Type B pancreatic cell (in vitro differentiated cells): ENCODE data around the gene ABCA2. TPM values are rescaled to one million over a fixed set of nuclear protein-coding genes. Genes with fewer than 3 reads are reported as not detected.

ENCODE experiments used
- DNase-seq: peaks from one replicate; pipeline ENCODE4 v3.0.0; 2021; ENCODE audit warnings: mixed read lengths; ENCODE audit not compliant: unreplicated experiment; ENCODE audit errors: extremely low spot score
- H3K27ac Mint-ChIP-seq: 2 replicates; pipeline ENCODE4 v1.8.0; 2021; ENCODE audit warnings: mild to moderate bottlenecking, mixed read lengths
- H3K27me3 Mint-ChIP-seq: 2 replicates; pipeline ENCODE4 v1.8.0; 2021; ENCODE audit warnings: mixed read lengths
- H3K36me3 Mint-ChIP-seq: 2 replicates; pipeline ENCODE4 v1.8.0; 2021; ENCODE audit warnings: mixed read lengths
- H3K4me1 Mint-ChIP-seq: one replicate; pipeline ENCODE4 v1.8.0; 2021; ENCODE audit warnings: mixed read lengths; ENCODE audit not compliant: unreplicated experiment
- H3K4me3 Mint-ChIP-seq: 2 replicates; pipeline ENCODE4 v1.8.0; 2021; ENCODE audit warnings: mild to moderate bottlenecking, mixed read lengths
- H3K9me3 Mint-ChIP-seq: 2 replicates; pipeline ENCODE4 v1.8.0; 2021; ENCODE audit warnings: mixed read lengths
- CTCF ChIP-seq: fragments of 200-600 bp; sonication (generic); conservative IDR thresholded peaks from 2 replicates; pipeline ENCODE4 v1.5.0; 2021; ENCODE audit warnings: antibody characterized with exemption, mild to moderate bottlenecking
- total RNA-seq: library from RNA; stranded (reverse); gene quantifications from 2 replicates; pipeline ENCODE4 v1.2.1, GENCODE V29; 2021; ENCODE audit warnings: low replicate concordance

ABCA2 gene
- total RNA-seq, 1 donor from 2014 or later, result 44.7 TPM

GRCh38 chr9:136958898-136959850 is 68.9 kb downstream of the ABCA2 start:
- no peaks in the 10 kb centered on the region for H3K36me3 Mint-ChIP-seq
- H3K4me3 Mint-ChIP-seq, result no peak overlapping the region
- H3K27ac Mint-ChIP-seq, result no peak overlapping the region
- no peaks in the 10 kb centered on the region for H3K27me3 Mint-ChIP-seq
- no peak for DNase-seq
- TF ChIP-seq CTCF, result no peak
- no peaks in the 10 kb centered on the region for H3K9me3 Mint-ChIP-seq
- no peaks in the 10 kb centered on the region for H3K4me1 Mint-ChIP-seq

DNA sequence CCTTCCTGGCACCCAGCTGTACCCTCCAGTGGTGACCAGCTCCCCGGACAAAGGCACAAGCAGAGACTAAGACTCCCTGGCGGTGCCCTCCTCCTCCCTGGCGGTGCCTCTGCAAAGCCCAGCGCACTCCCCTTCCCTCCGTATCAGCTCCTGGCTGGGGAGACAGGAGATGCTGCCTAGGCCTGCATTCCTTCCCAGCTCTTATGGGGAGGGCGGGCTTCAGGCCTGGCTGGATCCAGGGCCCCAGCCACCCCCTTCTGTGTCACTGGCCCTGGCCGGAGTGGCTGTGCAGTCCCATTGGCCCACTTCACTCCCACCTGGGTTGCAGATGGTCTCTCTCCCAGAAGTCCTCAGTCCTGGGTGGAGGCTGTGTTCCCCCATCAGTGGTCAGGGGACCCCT is 69.6 kb downstream of the ABCA2 start:
- DNase-seq, result no peak
- no peaks in the 10 kb centered on the region for H3K27me3 Mint-ChIP-seq
- H3K4me3 Mint-ChIP-seq, result no peak overlapping the region
- no peak for TF ChIP-seq CTCF
- no peaks in the 10 kb centered on the region for H3K9me3 Mint-ChIP-seq
- H3K27ac Mint-ChIP-seq, result no peak overlapping the region
- no peaks in the 10 kb centered on the region for H3K4me1 Mint-ChIP-seq
- H3K36me3 Mint-ChIP-seq, result no peaks in the 10 kb centered on the region

DNA sequence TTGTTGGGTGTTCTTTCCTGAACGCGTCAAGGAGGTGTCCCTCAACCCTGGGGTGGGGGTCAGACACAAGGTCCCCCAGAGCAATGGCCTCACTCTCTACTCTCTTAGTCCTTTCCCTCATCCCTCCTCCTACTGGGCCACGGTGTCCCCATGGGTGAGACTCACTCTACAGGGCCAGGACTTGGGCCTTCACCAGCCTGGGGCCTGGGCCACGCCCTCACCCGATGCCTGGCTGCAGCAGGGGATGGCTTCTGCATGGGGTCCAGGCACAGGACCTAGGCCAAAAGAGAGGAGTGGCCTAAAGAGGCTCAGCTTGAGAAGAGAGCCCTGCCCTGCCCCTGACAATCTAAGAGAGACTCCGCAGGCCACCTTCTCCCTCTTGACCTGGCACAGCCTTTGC is 70.1 kb downstream of the ABCA2 start:
- H3K27ac Mint-ChIP-seq, result no peak overlapping the region
- DNase-seq, result no peak
- H3K4me3 Mint-ChIP-seq, result no peak overlapping the region
- no peaks in the 10 kb centered on the region for H3K9me3 Mint-ChIP-seq
- no peak for TF ChIP-seq CTCF
- no peaks in the 10 kb centered on the region for H3K27me3 Mint-ChIP-seq
- H3K4me1 Mint-ChIP-seq, result no peaks in the 10 kb centered on the region
- H3K36me3 Mint-ChIP-seq, result no peaks in the 10 kb centered on the region

- no peaks in the 10 kb centered on the region for H3K36me3 Mint-ChIP-seq
- H3K27ac Mint-ChIP-seq, result no peak overlapping the region
- H3K4me1 Mint-ChIP-seq, result no peaks in the 10 kb centered on the region
- no peaks in the 10 kb centered on the region for H3K27me3 Mint-ChIP-seq
- no peaks in the 10 kb centered on the region for H3K9me3 Mint-ChIP-seq
- DNase-seq, result no peak
- no peak overlapping the region for H3K4me3 Mint-ChIP-seq
- TF ChIP-seq CTCF, result no peak
Observed at GRCh38 chr9:136957461-136957860, 70.6 kb downstream of the ABCA2 start.

Other genes with a start within 250 kb of the ABCA2 start
- 62.3 and 98.6 TPM in 2 replicates for gene TMEM141, start 236.9 kb downstream of the ABCA2 start, total RNA-seq
- gene CCDC183, start 231.9 kb downstream of the ABCA2 start, total RNA-seq, result 2.9 and 6.1 TPM in 2 replicates
- gene RABL6, start 220.3 kb downstream of the ABCA2 start, total RNA-seq, result 94.2 and 112 TPM in 2 replicates
- gene AJM1, start 185.8 kb downstream of the ABCA2 start, total RNA-seq, result 3.2 and 3.6 TPM in 2 replicates
- 176 and 199 TPM in 2 replicates for gene PHPT1, start 178.8 kb downstream of the ABCA2 start, total RNA-seq
- gene MAMDC4, start 175.9 kb downstream of the ABCA2 start, total RNA-seq, result 18.4 and 29.1 TPM in 2 replicates
- gene EDF1, start 161.9 kb downstream of the ABCA2 start, total RNA-seq, result 324 and 342 TPM in 2 replicates
- 19.4 and 22.3 TPM in 2 replicates for gene TRAF2, start 141.7 kb downstream of the ABCA2 start, total RNA-seq
- gene FBXW5, start 83.5 kb downstream of the ABCA2 start, total RNA-seq, result 82.8 and 110 TPM in 2 replicates
- 2.8 and 4.1 TPM in 2 replicates for gene C8G, start 83.0 kb downstream of the ABCA2 start, total RNA-seq
- 7.9 and 8.3 TPM in 2 replicates for gene LCN12, start 76.0 kb downstream of the ABCA2 start, total RNA-seq
- 1.4 and 1.7 TPM in 2 replicates for gene PTGDS, start 50.7 kb downstream of the ABCA2 start, total RNA-seq
- gene LCNL1, start 45.2 kb downstream of the ABCA2 start, total RNA-seq, result not detected in 2 replicates
- gene PAXX, start 35.8 kb downstream of the ABCA2 start, total RNA-seq, result 63.4 and 100 TPM in 2 replicates
- gene CLIC3, start 31.7 kb downstream of the ABCA2 start, total RNA-seq, result 38.6 and 63.3 TPM in 2 replicates
- not detected in 2 replicates for gene FUT7, start 3.9 kb upstream of the ABCA2 start, total RNA-seq
- gene NPDC1, start 17.9 kb upstream of the ABCA2 start, total RNA-seq, result 68.0 and 70.3 TPM in 2 replicates
- gene ENTPD2, start 25.8 kb upstream of the ABCA2 start, total RNA-seq, result 3.3 and 6.4 TPM in 2 replicates
- gene SAPCD2, start 42.3 kb upstream of the ABCA2 start, total RNA-seq, result 19.1 and 21.9 TPM in 2 replicates
- 3.4 and 5.4 TPM in 2 replicates for gene UAP1L1, start 49.3 kb upstream of the ABCA2 start, total RNA-seq
- gene MAN1B1, start 58.7 kb upstream of the ABCA2 start, total RNA-seq, result 50.3 and 58.9 TPM in 2 replicates
- 86.5 and 86.7 TPM in 2 replicates for gene DPP7, start 86.5 kb upstream of the ABCA2 start, total RNA-seq
- gene GRIN1, start 110.9 kb upstream of the ABCA2 start, total RNA-seq, result 0.29 and 0.94 TPM in 2 replicates
- 0.77 and 1.4 TPM in 2 replicates for gene LRRC26, start 141.8 kb upstream of the ABCA2 start, total RNA-seq
- gene TMEM210, start 143.8 kb upstream of the ABCA2 start, total RNA-seq, result not detected in 2 replicates
- gene ANAPC2, start 160.3 kb upstream of the ABCA2 start, total RNA-seq, result 63.5 and 65.0 TPM in 2 replicates
- 64.9 and 74.8 TPM in 2 replicates for gene SSNA1, start 160.4 kb upstream of the ABCA2 start, total RNA-seq
- 24.1 and 28.4 TPM in 2 replicates for gene TPRN, start 172.5 kb upstream of the ABCA2 start, total RNA-seq
- gene TMEM203, start 177.4 kb upstream of the ABCA2 start, total RNA-seq, result 42.3 and 46.3 TPM in 2 replicates
- 18.9 and 28.0 TPM in 2 replicates for gene NDOR1, start 177.5 kb upstream of the ABCA2 start, total RNA-seq
- 12.1 and 15.7 TPM in 2 replicates for gene RNF208, start 194.0 kb upstream of the ABCA2 start, total RNA-seq
- 0.86 and 1.5 TPM in 2 replicates for gene CYSRT1, start 196.9 kb upstream of the ABCA2 start, total RNA-seq
- 0.36 and 0.48 TPM in 2 replicates for gene RNF224, start 199.3 kb upstream of the ABCA2 start, total RNA-seq
- 0.41 and 0.81 TPM in 2 replicates for gene SLC34A3, start 202.7 kb upstream of the ABCA2 start, total RNA-seq
- gene TUBB4B, start 213.1 kb upstream of the ABCA2 start, total RNA-seq, result 326 and 349 TPM in 2 replicates
- 0.31 TPM in 1 of 2 replicates, not detected in the other for gene STPG3, start 223.0 kb upstream of the ABCA2 start, total RNA-seq
- 52.4 and 61.9 TPM in 2 replicates for gene NELFB, start 227.1 kb upstream of the ABCA2 start, total RNA-seq
- gene TOR4A, start 249.5 kb upstream of the ABCA2 start, total RNA-seq, result 2.7 and 4.5 TPM in 2 replicates